Sigmoid colon (tissue), 7 donors: ENCODE data around the gene SLC5A7. TPM values are rescaled to one million over a fixed set of nuclear protein-coding genes. Genes with fewer than 3 reads are reported as not detected.

Experiments
- DNase-seq: peaks from one replicate; pipeline ENCODE4 v3.0.0-alpha.2; 2019
- H3K27ac ChIP-seq, 4 donors: fragments of 200-600 bp; sonication (generic); one replicate each; pipeline ENCODE4 v1.5.1; 2016 to 2019; ENCODE audit warnings: mild to moderate bottlenecking in 1 of 4
- H3K27me3 ChIP-seq, 3 donors: fragments of 200-600 bp; sonication (generic); one replicate each; pipeline ENCODE4 v1.5.1; 2019; ENCODE audit warnings: mild to moderate bottlenecking in 1 of 3
- H3K36me3 ChIP-seq, 4 donors: fragments of 200-600 bp; sonication (generic); one replicate each; pipeline ENCODE4 v1.5.1; 2016 to 2019
- H3K4me1 ChIP-seq, 4 donors: fragments of 200-600 bp; sonication (generic); one replicate each; pipeline ENCODE4 v1.5.1; 2017 to 2019
- H3K4me3 ChIP-seq, 4 donors: fragments of 200-600 bp; sonication (generic); one replicate each; pipeline ENCODE4 v1.5.1; 2017 to 2019; ENCODE audit warnings: mild to moderate bottlenecking in 2 of 4, moderate library complexity in 1 of 4
- H3K9me3 ChIP-seq, 4 donors: fragments of 200-600 bp in 3 of 4; sonication (generic) in 3 of 4; one replicate each; pipeline versions ENCODE4 v1.5.1 to v1.6.1; 2013 to 2019
- EP300 ChIP-seq, 4 donors: sonication (generic); formaldehyde crosslinking; IDR thresholded peaks; one replicate each; pipeline ENCODE4 v1.6.1; 2017; ENCODE audit warnings: antibody characterized with exemption in 4 of 4
- POLR2A ChIP-seq, 2 donors: fragments of 450-650 bp; IDR thresholded peaks; one replicate each; pipeline ENCODE4 v1.6.1; 2016; ENCODE audit warnings: antibody characterized with exemption in 2 of 2, mild to moderate bottlenecking in 2 of 2, moderate library complexity in 2 of 2
- POLR2AphosphoS5 ChIP-seq, 4 donors: sonication (generic); formaldehyde crosslinking; IDR thresholded peaks; one replicate each; pipeline ENCODE4 v1.6.1; 2017; ENCODE audit warnings: antibody characterized with exemption in 4 of 4
- WGBS, 2 donors: extraction: QIAGEN DNeasy Blood & Tissue Kit; methylation state at CpG; one replicate each; pipeline ENCODE4 v1.1.7; 2013; 5-methylcytosine and 5-hydroxymethylcytosine counted together
- intact Hi-C: fragments of 100-400 bp; cut with DNase I; formaldehyde crosslinking; loops from one replicate; pipeline ENCODE4 v1.15.1; 2023
- polyA plus RNA-seq, 3 donors: library from polyadenylated mRNA; stranded (reverse); fragments of 200-250 nt; gene quantifications; one replicate each; pipeline ENCODE4 v1.2.3, GENCODE V29; 2013
- total RNA-seq, 4 donors: library from RNA; depleted of rRNA; stranded (reverse); fragments of >200 nt; gene quantifications; one replicate each; pipeline ENCODE4 v1.1.0, GENCODE V29; 2016
- TF ChIP-seq, protein P1 (sequence below), 4 experiments: fragments of 450-650 bp in 3 of 4; fragments of 200-600 bp in 1 of 4; IDR thresholded peaks; one replicate each; pipeline ENCODE4 v1.5.1; 2016 to 2019; ENCODE audit warnings: antibody characterized with exemption in 4 of 4, mild to moderate bottlenecking in 3 of 4, moderate library complexity in 2 of 4
- donor health status: healthy with polysubstance abuse.
- donor health status: Bipolar disorder and iron deficiency.
- donor health status: healthy.

The SLC5A7 gene
- total RNA-seq = 1 to 10 TPM; 1.8 to 2.9 (median 2.4) TPM
- under 1 TPM in 1 of 3 donors, not detected in 2; 0.79 TPM for polyA plus RNA-seq

DNA sequence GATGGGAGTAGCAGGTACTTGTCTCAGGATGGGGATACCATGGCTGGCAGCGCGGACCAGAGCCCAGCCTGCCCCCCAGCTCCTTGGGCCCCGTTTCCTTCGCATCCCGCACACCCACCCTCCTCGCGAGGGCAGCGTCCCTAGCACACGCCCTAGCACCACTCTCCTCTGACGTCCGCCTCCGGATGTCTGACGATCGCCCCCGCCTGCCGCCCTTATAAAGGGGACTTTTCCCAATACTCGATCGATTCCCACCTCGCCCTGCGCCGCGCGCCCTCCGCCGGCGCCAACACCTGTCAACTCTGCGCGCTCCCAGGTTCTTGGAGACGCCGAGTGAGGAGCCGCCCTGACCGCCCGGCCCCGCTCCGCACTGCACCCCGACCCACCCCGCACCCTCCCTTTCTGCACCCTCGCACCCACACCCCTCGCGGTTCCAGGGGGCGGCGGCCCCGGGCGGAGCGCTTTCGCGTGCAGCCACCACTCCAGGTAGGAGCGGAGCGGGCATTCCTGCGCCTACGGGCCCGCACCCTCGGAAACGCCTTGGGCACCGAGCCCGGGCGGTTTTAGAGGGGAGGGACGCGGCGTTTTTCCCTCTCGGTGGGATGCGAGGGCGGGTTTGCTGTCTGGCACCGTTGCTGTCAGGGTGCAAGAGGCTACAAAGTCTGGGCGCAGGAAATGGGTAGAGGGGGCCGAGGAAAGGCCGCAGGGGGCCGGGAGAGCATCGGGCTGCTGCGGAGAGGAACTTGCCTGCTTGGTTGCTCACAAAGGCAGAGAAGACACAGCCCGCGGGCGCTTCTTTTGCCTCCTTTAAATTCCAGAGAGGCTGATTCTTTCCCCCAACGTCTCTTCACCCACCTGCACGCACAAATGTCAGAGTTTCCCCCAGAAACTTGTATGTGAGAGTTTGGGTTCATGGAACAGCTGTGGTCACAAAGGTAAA, at the start of gene SLC5A7:
SLC5A7 (plus strand) TSS at position 247 of the 940 bp plus-strand sequence. CDS start 1,632 bp downstream, outside the sequence.
- no peak within 1 kb of the TSS for H3K27ac ChIP-seq
- no peaks in the 10 kb centered on the region for H3K9me3 ChIP-seq
- no peak for DNase-seq
- peaks cover 0 to 11% (median 8%) of the 10 kb centered on the region in 4 donors for H3K4me1 ChIP-seq
- H3K36me3 ChIP-seq = no peaks in the 10 kb centered on the region
- peak within 1 kb of the TSS; percentile 15 to 39 (median 28) for H3K4me3 ChIP-seq
- TF ChIP-seq POLR2AphosphoS5 (IDR thresholded peaks at IDR 0.05) = no peak
- TF ChIP-seq POLR2A (IDR thresholded peaks at IDR 0.05) = no peak
- TF ChIP-seq, protein P1, sequence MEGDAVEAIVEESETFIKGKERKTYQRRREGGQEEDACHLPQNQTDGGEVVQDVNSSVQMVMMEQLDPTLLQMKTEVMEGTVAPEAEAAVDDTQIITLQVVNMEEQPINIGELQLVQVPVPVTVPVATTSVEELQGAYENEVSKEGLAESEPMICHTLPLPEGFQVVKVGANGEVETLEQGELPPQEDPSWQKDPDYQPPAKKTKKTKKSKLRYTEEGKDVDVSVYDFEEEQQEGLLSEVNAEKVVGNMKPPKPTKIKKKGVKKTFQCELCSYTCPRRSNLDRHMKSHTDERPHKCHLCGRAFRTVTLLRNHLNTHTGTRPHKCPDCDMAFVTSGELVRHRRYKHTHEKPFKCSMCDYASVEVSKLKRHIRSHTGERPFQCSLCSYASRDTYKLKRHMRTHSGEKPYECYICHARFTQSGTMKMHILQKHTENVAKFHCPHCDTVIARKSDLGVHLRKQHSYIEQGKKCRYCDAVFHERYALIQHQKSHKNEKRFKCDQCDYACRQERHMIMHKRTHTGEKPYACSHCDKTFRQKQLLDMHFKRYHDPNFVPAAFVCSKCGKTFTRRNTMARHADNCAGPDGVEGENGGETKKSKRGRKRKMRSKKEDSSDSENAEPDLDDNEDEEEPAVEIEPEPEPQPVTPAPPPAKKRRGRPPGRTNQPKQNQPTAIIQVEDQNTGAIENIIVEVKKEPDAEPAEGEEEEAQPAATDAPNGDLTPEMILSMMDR (IDR thresholded peaks at IDR 0.05) = no peak
- intact Hi-C loops = no loop called here
- H3K27me3 ChIP-seq = peaks cover 10 to 27% (median 12%) of the 10 kb centered on the region in 3 donors
- 6 to 7% methylated on average over 75 of the region's 75 CpGs for WGBS, 2 donors

DNA sequence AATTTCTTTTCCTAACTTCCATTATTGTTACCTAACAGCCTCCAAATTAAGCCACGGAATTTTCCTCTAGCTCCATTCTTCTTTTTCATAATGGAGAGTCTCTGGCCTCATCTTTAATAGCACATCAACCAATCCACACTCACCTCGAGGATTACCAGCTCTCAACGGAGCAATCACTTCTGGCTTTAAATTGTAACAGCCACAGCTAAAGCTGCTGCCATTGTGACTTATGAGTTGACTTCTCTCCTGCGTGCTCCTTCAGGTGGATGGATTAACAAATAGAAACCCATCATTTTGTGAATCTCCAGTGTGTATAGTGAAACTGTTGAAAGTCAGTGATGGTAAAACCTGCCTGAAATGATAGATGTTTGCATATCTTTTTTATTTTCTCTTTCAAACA, 24.9 kb upstream of the SLC5A7 start:
- no peaks in the 10 kb centered on the region for H3K9me3 ChIP-seq
- intact Hi-C loops = no loop called here
- no peaks in the 10 kb centered on the region for H3K4me1 ChIP-seq
- H3K27me3 ChIP-seq = no peaks in the 10 kb centered on the region
- DNase-seq = no peak
- no peak overlapping the region for H3K27ac ChIP-seq
- H3K36me3 ChIP-seq = no peaks in the 10 kb centered on the region
- WGBS, 2 donors = 48 to 67% methylated on average over 4 of the region's 4 CpGs
- TF ChIP-seq POLR2AphosphoS5 (IDR thresholded peaks at IDR 0.05) (no peak), POLR2A (IDR thresholded peaks at IDR 0.05) (no peak), EP300 (IDR thresholded peaks at IDR 0.05) (no peak)
- TF ChIP-seq, protein P1 (IDR thresholded peaks at IDR 0.05) = no peak
- H3K4me3 ChIP-seq = no peak overlapping the region

DNA sequence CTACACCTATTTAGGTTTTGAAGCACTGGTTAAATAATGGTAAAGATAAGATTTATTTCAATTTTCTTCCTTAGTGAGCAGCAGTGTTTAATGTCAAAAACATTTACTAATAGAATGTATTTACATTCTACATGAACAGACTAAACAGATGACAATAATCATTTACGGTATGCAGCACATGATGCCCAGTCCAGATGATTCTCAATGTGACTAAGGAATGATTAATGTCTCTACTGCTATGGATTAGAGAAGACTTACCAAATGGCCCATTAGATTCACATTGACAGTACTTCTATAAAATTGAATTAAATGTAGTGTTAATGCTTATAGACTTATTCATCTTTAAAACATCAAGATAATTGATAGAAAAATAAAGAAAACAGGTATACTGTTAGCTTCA, 22.1 kb upstream of the SLC5A7 start:
- Histone ChIP-seq H3K9me3 (no peaks in the 10 kb centered on the region), H3K4me3 (no peak overlapping the region), H3K27ac (no peak overlapping the region), H3K4me1 (no peaks in the 10 kb centered on the region), H3K27me3 (no peaks in the 10 kb centered on the region), H3K36me3 (no peaks in the 10 kb centered on the region)
- no peak for TF ChIP-seq EP300 (IDR thresholded peaks at IDR 0.05)
- TF ChIP-seq POLR2AphosphoS5 (IDR thresholded peaks at IDR 0.05) = no peak
- TF ChIP-seq, protein P1 (IDR thresholded peaks at IDR 0.05) = no peak
- TF ChIP-seq POLR2A (IDR thresholded peaks at IDR 0.05) = no peak
- intact Hi-C loops = no loop called here
- 71 to 81% methylated on average over 1 of the region's 1 CpG for WGBS, 2 donors
- DNase-seq = no peak

DNA sequence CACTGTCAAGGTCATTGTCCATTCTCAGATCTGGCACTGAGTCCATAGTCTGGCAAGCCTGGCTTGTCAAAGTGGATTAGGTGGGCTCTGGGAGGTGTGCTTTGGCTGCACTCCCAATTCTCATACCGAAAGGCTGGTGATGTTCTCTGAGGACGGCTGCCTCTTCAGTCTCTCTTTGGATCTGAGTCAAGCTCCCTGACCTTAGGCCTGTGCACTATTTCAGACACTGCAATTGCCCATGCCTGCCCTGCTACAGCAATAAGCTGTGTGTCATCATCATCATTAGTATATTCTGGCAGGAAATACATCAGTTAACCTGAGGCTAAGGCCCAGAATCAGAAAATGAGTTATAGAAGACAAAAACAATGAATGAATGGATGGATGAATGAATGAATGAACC, 1.6 kb upstream of the SLC5A7 start:
- H3K27me3 ChIP-seq = peaks cover 10 to 27% (median 12%) of the 10 kb centered on the region in 3 donors
- DNase-seq = no peak
- intact Hi-C loops = no loop called here
- TF ChIP-seq POLR2AphosphoS5 (IDR thresholded peaks at IDR 0.05) = no peak
- H3K36me3 ChIP-seq = no peaks in the 10 kb centered on the region
- peaks cover 0 to 11% (median 8%) of the 10 kb centered on the region in 4 donors for H3K4me1 ChIP-seq
- WGBS, 2 donors = 76 to 81% methylated on average over 2 of the region's 2 CpGs
- H3K4me3 ChIP-seq = no peak overlapping the region
- no peak overlapping the region for H3K27ac ChIP-seq
- H3K9me3 ChIP-seq = no peaks in the 10 kb centered on the region

DNA sequence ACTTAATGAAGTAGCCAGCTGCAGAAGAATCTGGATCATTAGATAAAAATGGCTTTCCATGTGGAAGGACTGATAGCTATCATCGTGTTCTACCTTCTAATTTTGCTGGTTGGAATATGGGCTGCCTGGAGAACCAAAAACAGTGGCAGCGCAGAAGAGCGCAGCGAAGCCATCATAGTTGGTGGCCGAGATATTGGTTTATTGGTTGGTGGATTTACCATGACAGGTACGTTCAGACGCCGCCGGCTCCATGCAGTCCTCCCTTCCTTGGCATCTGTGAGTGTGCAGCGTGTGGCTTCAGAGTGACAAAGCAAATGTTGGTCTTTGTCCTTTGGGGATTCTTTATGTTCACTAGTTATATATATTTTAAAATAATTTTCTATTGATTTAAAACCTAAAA, 1.8 kb downstream of the SLC5A7 start:
- H3K36me3 ChIP-seq = no peaks in the 10 kb centered on the region
- TF ChIP-seq POLR2A (IDR thresholded peaks at IDR 0.05) (no peak), POLR2AphosphoS5 (IDR thresholded peaks at IDR 0.05) (no peak), EP300 (IDR thresholded peaks at IDR 0.05) (no peak)
- TF ChIP-seq, protein P1 (IDR thresholded peaks at IDR 0.05) = no peak
- H3K4me3 ChIP-seq = peak overlapping the region in 1 of 4 donors; percentile 5
- intact Hi-C loops = no loop called here
- H3K9me3 ChIP-seq = no peaks in the 10 kb centered on the region
- WGBS, 2 donors = 91 to 92% methylated on average over 10 of the region's 10 CpGs
- H3K4me1 ChIP-seq = peaks cover 0 to 16% (median 8%) of the 10 kb centered on the region in 4 donors
- H3K27me3 ChIP-seq = peaks cover 10 to 27% (median 12%) of the 10 kb centered on the region in 3 donors
- H3K27ac ChIP-seq = no peak overlapping the region
- DNase-seq = no peak
